Measurements from ENCODE around the gene RABGAP1L. TPM values are rescaled to one million over a fixed set of nuclear protein-coding genes. Genes with fewer than 3 reads are reported as not detected.

Gene RABGAP1L
- total and polyA plus RNA-seq, 2 of the 8 experiments (the other 6 are each of a cell fraction or from before 2014, with no cell fraction given) = 33.3 to 156 TPM

- POLR2A ChIA-PET (ENCODE audit: partially characterized antibody) = interaction anchor here (1.3 kb wide), 1 partner anchor 9 kb away, joined by 3 read pairs; no protein-coding TSS in a partner anchor
- TF ChIP-seq EGR1 (IDR thresholded peaks at IDR 0.05; ENCODE audit: borderline replicate concordance, low read depth, low read length) = no peak
- TF ChIP-seq JUN (IDR thresholded peaks at IDR 0.05; ENCODE audit: low read depth, low read length) = no peak
- TF ChIP-seq RXRA (IDR thresholded peaks at IDR 0.05; ENCODE audit: insufficient read depth, low read depth, low read length) = no peak
- TF ChIP-seq E2F6 (IDR thresholded peaks at IDR 0.05) = no peak
- no peak for TF ChIP-seq ATF2 (IDR thresholded peaks at IDR 0.05; ENCODE audit: low read length)
- TF ChIP-seq NRF1 (IDR thresholded peaks at IDR 0.05; ENCODE audit: low read depth, low read length) = no peak
- no peak for TF ChIP-seq EZH2 (IDR thresholded peaks at IDR 0.05; ENCODE audit: low read depth, low read length, severe bottlenecking)
- no peak for TF ChIP-seq CTBP2 (IDR thresholded peaks at IDR 0.05; ENCODE audit: borderline replicate concordance, insufficient read depth, insufficient read length, low read length)
- TF ChIP-seq SIN3A (conservative IDR thresholded peaks at IDR 0.05 in 1 of 2, IDR thresholded peaks at IDR 0.05 in 1 of 2; ENCODE audit: low read depth in 1 of 2, low read length in 2 of 2) = no peak
- TF ChIP-seq BCL11A (IDR thresholded peaks at IDR 0.05; ENCODE audit: low read depth in 2 of 2, low read length in 2 of 2) = no peak
- TF ChIP-seq CBX8 (IDR thresholded peaks at IDR 0.05; ENCODE audit: borderline replicate concordance, low read depth, low read length) = no peak
These were observed 789.7 kb downstream of the RABGAP1L start for GRCh38 chr1:174949061-174949460.

More at GRCh38 chr1:174949061-174949460, 789.7 kb downstream of the RABGAP1L start:
- Histone ChIP-seq H3K23ac (ENCODE audit: insufficient read length) (no peak overlapping the region), H2AK5ac (ENCODE audit: low read depth, low read length) (no peak overlapping the region), H2BK120ac (replicated peaks; ENCODE audit: low read depth, low read length) (no peak overlapping the region), H3K18ac (ENCODE audit: extremely low read depth, low read length) (no peak overlapping the region), H3K27me3 (replicated peaks in 1 of 4; ENCODE audit: control insufficient read depth in 3 of 4, extremely low read depth in 1 of 4, insufficient read depth in 3 of 4, low read length in 3 of 4) (no peaks in the 10 kb centered on the region), H4K20me1 (replicated peaks in 1 of 2; ENCODE audit: control insufficient read depth in 1 of 2, insufficient read depth in 2 of 2, low read length in 2 of 2) (peaks cover 4 to 11% of the 10 kb centered on the region in 2 experiments), H2BK15ac (ENCODE audit: low read length) (no peak overlapping the region), H2BK5ac (ENCODE audit: low read depth, low read length) (no peak overlapping the region), H3K4me2 (ENCODE audit: insufficient read depth in 1 of 2, low read depth in 2 of 2, low read length in 2 of 2) (no peak overlapping the region), H3K79me1 (ENCODE audit: low read depth, low read length) (no peaks in the 10 kb centered on the region), H3K27ac (ENCODE audit: low read depth, low read length) (no peak overlapping the region), H4K91ac (replicated peaks; ENCODE audit: insufficient read length, low read length) (no peak overlapping the region), H3K9me3 (ENCODE audit: insufficient read depth in 2 of 2, low read depth in 1 of 2, low read length in 1 of 2) (no peaks in the 10 kb centered on the region), H3K4ac (replicated peaks; ENCODE audit: insufficient read length, low read depth, low read length) (no peak overlapping the region), H3K4me1 (replicated peaks in 1 of 4; ENCODE audit: control insufficient read depth in 3 of 4, insufficient read depth in 4 of 4, low read length in 3 of 4) (peaks cover 0 to 4% (median 1%) of the 10 kb centered on the region in 4 experiments; a peak in 3 of 7 replicates), H3K23me2 (ENCODE audit: low read depth, low read length) (no peaks in the 10 kb centered on the region), H3K4me3 (ENCODE audit: extremely low read depth in 1 of 4, insufficient read depth in 2 of 4, low read depth in 3 of 4, low read length in 4 of 4) (no peak overlapping the region), H3K79me2 (ENCODE audit: control insufficient read depth in 1 of 2, insufficient read depth in 2 of 2, low read length in 2 of 2) (peaks cover 0 to 96% of the 10 kb centered on the region in 2 experiments; a peak in 2 of 4 replicates), H3K14ac (ENCODE audit: insufficient read length) (no peak overlapping the region), H3K9ac (replicated peaks in 1 of 4; ENCODE audit: extremely low read depth in 1 of 4, low read depth in 3 of 4, low read length in 3 of 4) (no peak overlapping the region; a peak in 1 of 7 replicates), H4K8ac (ENCODE audit: extremely low read depth, insufficient read depth, low read length) (no peak overlapping the region), H2BK20ac (ENCODE audit: low read length) (no peak overlapping the region), H2BK12ac (ENCODE audit: low read depth, low read length) (no peak overlapping the region), H3K56ac (replicated peaks; ENCODE audit: insufficient read length, low read depth, low read length) (no peak overlapping the region), H3K36me3 (ENCODE audit: control insufficient read depth in 2 of 4, insufficient read depth in 4 of 4, low read length in 3 of 4) (peaks cover 0 to 25% (median 6%) of the 10 kb centered on the region in 4 experiments; a peak in 3 of 8 replicates), H4K5ac (ENCODE audit: insufficient read length, low read depth, low read length) (no peak overlapping the region), H2AFZ (ENCODE audit: low read length) (no peak overlapping the region)
- 90% methylated on average over 1 of the region's 1 CpG; no CpG with 5 or more reads in 1 of the 2 experiments for whole genome bisulfite sequencing, 2 experiments (ENCODE audit: extremely low coverage in 1 of 2, insufficient coverage in 1 of 2, insufficient read length in 1 of 2, insufficient replicate concordance in 2 of 2, low coverage in 1 of 2, low lambda C conversion rate in 2 of 2, missing lambda C conversion rate in 1 of 2)
- CTCF ChIA-PET (ENCODE audit: partially characterized antibody) = no interaction called here
- FAIRE-seq = no peak
- DNase-seq (ENCODE audit: low read depth in 1 of 2, low spot score in 2 of 2) = no peak

Data from H1 (cell line).